Measurements from ENCODE around the gene KRTAP10-6.

DNA sequence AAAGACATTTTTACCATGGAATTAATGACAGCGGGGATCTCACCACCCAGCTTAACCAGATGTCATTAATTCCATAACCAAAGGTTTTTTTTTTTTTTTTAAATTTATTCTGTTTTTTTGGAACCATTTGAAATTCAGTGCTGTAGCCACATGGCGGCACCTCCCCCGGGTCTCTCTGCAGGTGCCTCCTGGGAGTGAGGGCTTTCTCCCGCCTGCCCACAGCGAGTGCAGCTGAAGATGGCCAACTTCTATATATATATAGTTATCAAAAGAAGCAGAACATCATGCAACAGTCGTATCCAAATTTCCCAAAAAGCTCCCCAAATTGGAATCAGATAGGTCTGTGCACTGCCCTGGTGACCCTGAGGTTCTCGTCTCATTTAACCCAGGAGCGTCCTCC, 23.2 kb upstream of the KRTAP10-6 start:
- TF ChIP-seq, protein P1, sequence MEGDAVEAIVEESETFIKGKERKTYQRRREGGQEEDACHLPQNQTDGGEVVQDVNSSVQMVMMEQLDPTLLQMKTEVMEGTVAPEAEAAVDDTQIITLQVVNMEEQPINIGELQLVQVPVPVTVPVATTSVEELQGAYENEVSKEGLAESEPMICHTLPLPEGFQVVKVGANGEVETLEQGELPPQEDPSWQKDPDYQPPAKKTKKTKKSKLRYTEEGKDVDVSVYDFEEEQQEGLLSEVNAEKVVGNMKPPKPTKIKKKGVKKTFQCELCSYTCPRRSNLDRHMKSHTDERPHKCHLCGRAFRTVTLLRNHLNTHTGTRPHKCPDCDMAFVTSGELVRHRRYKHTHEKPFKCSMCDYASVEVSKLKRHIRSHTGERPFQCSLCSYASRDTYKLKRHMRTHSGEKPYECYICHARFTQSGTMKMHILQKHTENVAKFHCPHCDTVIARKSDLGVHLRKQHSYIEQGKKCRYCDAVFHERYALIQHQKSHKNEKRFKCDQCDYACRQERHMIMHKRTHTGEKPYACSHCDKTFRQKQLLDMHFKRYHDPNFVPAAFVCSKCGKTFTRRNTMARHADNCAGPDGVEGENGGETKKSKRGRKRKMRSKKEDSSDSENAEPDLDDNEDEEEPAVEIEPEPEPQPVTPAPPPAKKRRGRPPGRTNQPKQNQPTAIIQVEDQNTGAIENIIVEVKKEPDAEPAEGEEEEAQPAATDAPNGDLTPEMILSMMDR (conservative IDR thresholded peaks at IDR 0.05; ENCODE audit: low read length) = no peak
- TF ChIP-seq EZH2phosphoT487 (IDR thresholded peaks at IDR 0.05; ENCODE audit: borderline replicate concordance, low read depth, low read length) = no peak

Data from OCI-LY7 (cell line).